OCI-M1 (cell line): ENCODE measurements around the gene PHF12.
"Not testable (repeated sequence)": the region's sequence is repeated elsewhere in the genome, so short reads cannot be mapped to it uniquely, and the experiment has no call there.

Source experiments
- DNase-seq: peaks from one replicate; lab custom pipeline; 2025; lab: John Stamatoyannopoulos, UW

Gene PHF12

DNA sequence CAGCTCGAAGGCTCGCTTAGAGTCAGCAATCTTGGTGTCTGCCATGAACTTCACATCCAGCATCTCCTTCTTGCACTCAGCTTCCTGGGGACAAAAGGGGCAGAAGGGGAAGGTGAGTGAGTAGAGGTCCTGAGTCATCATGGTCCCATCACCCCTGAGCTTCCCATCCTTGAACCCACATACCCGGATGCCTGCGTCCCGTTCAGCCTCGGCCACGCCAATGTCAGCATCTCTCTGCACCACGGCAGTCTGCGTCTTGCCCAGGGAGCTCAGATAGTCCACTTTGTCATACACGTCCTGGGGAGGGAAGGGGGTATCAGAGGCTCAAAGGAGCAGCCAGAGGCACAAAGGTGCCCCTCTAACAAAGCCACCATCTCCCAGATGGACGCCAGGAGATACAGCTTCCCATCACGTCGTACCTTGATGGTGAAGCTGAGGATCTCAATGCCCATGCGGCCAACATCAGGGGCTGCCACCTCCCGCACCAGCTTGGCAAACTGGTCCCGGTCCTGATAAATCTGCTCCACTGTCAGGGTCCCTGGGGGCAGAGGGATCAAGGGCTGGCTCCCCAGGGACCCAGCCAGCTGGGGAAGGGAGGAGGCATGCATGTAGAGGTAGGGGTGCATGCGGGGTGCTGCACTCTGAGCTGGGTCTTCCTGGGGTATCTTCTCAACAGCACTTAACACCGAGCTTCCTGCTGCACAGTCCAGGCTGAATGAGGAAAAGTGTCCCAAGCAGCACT is 69.0 kb downstream of the PHF12 start:
- no peak for DNase-seq

- DNase-seq: no peak
Observed at GRCh38 chr17:28881533-28882056, 69.7 kb downstream of the PHF12 start.

GRCh38 chr17:28880572-28880945 is 70.8 kb downstream of the PHF12 start:
- no peak for DNase-seq

DNA sequence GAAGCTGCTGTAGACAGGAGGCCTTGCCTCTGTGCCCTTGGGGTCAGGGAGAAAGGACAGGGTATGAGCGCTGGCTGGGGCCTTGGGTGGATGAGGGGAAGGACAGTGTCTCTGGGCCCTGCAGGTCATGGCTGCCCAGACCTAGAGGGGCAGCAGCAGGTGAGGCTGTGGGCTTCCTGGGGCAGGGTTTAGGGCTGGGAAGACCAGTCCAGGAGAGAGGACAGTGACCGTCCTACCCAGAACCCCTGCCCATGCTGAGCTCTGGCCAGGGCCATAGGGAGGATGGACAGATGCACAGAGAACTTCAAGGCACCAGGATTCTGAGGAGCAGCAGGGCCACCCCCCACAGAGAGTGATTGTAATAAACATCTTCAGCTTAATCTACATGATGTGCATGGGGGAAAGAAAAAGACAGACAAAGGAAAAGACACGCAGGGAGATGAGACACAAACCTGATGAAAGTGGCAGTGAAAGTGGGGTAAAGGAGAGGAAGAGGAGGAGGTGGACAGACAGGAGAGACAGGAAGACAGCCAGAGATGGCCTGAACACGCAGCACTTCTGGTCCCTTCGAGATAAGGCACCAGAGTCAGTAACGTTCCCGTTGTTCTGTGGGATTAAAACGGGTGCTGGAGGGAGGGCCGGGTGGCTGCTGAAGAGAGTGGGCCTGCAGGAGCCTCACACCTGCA is 71.3 kb downstream of the PHF12 start:
- DNase-seq: no peak

- peak; percentile 65 for DNase-seq
Observed at GRCh38 chr17:28878981-28879380, 72.3 kb downstream of the PHF12 start.

- no peak for DNase-seq
Observed at GRCh38 chr17:28878158-28878910, 73.0 kb downstream of the PHF12 start.

DNA sequence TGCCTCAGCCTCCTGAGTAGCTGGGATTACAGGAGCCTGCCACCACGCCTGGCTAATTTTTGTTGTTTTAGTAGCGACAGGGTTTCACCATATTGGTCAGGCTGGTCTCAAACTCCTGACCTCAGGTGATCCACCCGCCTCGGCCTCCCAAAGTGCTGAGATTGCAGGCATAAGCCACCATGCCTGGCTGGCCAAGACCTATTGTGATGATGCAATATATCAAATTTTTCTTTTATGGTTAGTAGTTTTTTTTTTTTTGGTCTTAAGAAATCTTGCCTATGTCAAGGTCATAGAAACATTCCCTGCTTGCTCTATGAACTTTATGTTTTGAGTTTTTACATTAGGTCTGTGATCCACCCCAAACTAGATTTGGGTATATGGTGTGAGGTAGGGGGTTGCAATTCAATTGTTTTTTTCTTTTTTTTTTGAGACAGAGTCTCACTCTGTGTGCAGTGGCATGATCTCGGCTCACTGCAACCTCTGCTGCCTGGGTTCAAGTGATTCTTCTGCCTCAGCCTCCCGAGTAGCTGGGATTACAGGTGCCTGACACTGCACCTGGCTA is 74.1 kb downstream of the PHF12 start:
- DNase-seq: not testable (repeated sequence)

GRCh38 chr17:28875848-28876550 is 75.3 kb downstream of the PHF12 start:
- peak; percentile 39 for DNase-seq

DNA sequence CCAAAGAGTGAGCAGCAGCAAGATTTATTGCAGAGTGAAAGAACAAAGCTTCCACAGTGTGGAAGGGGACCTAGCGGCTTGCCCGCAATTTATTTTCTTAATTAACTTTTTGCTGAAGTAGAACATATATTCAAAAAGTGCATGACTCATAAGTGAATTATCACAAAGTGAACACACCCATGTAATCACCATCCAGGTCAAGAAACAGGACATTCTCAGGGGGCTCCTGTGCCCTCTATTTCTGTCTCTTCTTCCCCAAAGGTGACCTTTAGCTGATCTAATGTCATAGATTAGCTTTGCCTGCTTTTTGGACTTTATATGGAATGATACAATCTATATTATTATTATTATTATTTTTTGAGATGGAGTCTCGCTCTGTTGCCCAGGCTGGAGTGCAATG is 76.6 kb downstream of the PHF12 start:
- no peak for DNase-seq

DNA sequence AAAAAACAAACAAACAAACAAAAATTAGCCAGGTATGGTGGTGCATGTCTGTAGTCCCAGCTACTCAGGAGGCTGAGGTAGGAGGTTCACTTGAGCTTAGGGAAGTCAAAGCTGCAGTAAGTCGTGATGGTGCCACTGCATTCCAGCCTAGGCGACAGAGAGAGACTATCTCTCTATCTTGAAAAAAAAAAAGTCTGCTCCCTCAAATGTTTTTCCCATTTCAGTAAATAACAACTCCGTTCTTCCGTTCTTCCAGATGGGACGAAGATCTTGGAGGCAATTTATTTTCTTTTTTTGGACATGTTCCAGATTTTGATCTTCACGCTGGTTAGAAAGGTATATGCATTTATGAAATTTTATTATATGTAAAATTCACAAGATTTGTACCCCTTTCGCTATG is 77.5 kb downstream of the PHF12 start:
- no peak for DNase-seq

DNA sequence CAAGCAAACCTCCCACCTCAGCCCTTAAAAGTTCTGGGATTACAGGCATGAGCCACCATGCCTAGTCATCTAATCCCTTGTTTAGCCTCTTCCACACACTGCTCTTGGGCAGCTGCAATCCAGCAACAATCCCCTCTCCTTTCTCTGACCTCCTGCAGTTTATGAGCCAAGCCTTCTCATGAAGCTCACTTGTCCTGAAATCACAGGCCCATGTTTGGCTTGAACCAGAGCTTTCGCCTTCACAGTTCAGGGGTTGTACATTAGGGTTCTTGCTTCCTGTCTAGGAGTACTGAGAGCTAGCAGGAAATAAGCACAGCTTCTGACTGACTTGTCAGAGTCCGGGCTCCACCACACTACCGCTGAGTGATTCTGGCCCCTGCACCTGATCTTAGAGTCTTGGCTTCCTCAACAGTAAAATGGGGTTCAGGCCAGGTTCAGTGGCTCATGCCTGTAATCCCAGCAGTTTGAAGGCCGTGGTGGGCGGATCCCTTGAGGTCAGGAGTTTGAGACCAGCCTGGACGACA is 80.2 kb downstream of the PHF12 start:
- DNase-seq: no peak

DNA sequence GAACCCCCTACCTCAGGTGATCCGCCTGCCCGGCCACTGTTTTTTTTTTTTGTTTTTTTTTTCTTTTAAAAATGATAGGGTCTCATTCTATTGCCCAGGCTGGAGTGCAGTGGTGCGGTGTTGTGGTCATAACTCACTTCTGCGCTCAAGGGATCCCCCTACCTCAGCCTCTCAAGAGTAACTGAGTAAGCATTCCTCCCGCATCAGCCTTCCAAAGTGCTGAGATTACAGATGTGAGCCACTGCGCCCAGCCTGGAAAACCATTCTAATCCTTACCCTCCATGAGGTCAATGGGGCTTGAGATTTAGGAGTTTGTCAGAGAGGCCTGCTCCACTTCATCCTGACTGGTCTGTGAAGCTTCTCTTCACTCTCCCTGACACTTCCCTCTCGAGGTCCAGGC is 84.0 kb downstream of the PHF12 start:
- no peak for DNase-seq

GRCh38 chr17:28865946-28866752 is 85.2 kb downstream of the PHF12 start:
- peak; percentile 92 for DNase-seq

DNA sequence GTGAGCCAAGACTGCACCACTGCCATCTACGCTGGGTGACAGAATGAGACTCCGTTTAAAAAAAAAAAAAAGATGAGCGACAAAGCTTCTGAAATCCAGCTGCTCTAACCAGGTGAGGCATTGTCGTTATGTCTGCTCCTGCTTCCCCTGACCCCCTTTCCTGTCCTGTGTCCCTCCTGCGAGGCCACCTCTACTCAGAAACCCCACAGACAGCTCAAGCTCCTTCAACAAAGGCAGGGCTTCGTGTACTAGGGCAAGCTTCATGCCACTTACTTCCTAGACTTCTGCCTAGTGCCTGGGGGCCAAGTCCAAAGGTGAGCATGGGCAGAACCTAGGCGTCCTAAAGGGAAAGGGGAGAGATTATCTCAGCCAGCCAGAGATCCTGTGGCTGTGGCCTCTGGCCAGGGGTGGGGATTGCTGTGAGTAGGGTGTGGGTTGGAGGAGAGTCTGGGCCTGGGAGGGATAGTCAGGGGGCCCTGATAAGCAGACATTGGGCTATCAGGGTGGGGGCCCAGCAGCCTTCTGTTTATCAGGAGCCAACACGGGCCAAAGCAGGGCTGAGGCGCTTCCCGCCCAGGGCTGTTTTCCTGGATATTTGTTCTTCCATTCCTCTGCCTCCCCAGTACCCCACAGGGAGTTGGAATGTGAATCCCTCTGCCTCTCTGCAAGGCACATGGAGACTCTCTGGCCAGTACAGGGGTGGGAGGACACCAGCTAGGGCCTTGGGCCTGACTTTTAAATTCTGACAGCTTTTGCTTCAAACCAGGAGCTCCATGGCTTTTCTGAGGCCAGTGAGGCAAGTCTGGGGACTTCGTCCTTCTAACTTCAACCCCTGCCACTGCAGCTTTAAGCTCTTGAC is 86.1 kb downstream of the PHF12 start:
- DNase-seq: peak; percentile 98

- DNase-seq: peak; percentile 27
Observed at GRCh38 chr17:28863953-28864352, 87.4 kb downstream of the PHF12 start.

GRCh38 chr17:28862561-28862960 is 88.8 kb downstream of the PHF12 start:
- peak; percentile 50 for DNase-seq

DNA sequence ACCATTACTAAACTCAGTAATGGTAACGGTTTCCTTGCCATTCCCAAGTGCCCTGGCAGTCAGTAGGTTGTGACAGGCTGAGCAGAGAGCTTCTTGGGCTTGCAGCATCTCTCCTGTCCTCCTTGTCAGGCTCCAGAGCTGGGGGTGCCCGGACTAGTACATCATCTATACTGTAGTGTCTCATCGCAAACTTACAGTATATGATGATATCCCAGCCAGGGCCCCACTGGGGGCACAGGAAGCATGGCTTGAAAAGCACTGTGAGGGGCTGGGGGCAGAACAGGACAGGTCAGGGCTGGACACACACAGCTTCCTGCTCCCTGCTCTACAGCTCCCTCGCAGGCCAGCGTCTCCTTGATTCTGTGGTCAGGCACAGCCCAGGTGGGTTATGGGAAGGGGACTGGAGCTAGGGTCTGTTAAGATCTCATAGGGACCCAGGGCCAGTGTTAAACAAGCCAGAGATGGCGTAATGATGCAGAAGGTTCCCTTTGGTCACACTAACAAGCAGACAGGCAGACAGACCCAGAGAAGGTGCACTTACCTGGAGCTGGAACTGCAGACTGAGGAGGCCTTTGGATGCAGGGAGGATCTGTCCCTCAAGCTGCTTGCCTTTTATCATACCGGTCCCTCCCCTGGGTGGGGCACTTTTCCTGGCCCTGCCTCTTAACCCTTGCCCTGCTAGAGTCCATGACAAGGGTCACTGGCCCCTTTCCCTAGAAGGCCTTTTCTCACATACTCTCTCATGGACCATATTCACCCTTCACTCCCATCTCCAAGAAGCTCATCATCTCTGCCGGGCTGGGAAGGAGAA is 89.7 kb downstream of the PHF12 start:
- DNase-seq: peak; percentile 88

- no peak for DNase-seq
Observed at GRCh38 chr17:28860363-28860808, 90.9 kb downstream of the PHF12 start.
